Suprapubic skin (tissue), 4 donors: Measurements from ENCODE around the gene GDPD2. TPM values are rescaled to one million over a fixed set of nuclear protein-coding genes. Genes with fewer than 3 reads are reported as not detected.

Experiments
- DNase-seq, 2 donors: peaks; one replicate each; pipeline ENCODE4 v3.0.0-alpha.2; 2019; ENCODE audit warnings: low spot score in 2 of 2
- H3K27ac ChIP-seq: fragments of 200-600 bp; sonication (generic); one replicate; pipeline ENCODE4 v1.5.1; 2019
- H3K27me3 ChIP-seq: fragments of 200-600 bp; sonication (generic); one replicate; pipeline ENCODE4 v1.5.1; 2019
- H3K36me3 ChIP-seq: fragments of 200-600 bp; sonication (generic); one replicate; pipeline ENCODE4 v1.5.1; 2019
- H3K4me1 ChIP-seq: fragments of 200-600 bp; sonication (generic); one replicate; pipeline ENCODE4 v1.5.1; 2019
- H3K4me3 ChIP-seq: fragments of 200-600 bp; sonication (generic); one replicate; pipeline ENCODE4 v1.5.1; 2019; ENCODE audit warnings: mild to moderate bottlenecking
- H3K9me3 ChIP-seq: fragments of 200-600 bp; sonication (generic); one replicate; pipeline ENCODE4 v1.5.1; 2019
- EP300 ChIP-seq: sonication (generic); formaldehyde crosslinking; IDR thresholded peaks from one replicate; pipeline ENCODE4 v1.6.1; 2017; ENCODE audit warnings: antibody characterized with exemption
- POLR2A ChIP-seq, 2 donors: fragments of 450-650 bp; IDR thresholded peaks; one replicate each; pipeline ENCODE4 v1.6.1; 2017; ENCODE audit warnings: antibody characterized with exemption in 2 of 2, mild to moderate bottlenecking in 2 of 2, moderate library complexity in 2 of 2
- POLR2AphosphoS5 ChIP-seq, 3 donors: sonication (generic); formaldehyde crosslinking; IDR thresholded peaks; one replicate each; pipeline ENCODE4 v1.6.1; 2017; ENCODE audit warnings: antibody characterized with exemption in 3 of 3
- WGBS: methylation state at CpG from one replicate; pipeline ENCODE4 v1.1.5; 2018; 5-methylcytosine and 5-hydroxymethylcytosine counted together
- total RNA-seq, 4 donors: library from RNA; depleted of rRNA; stranded (reverse); fragments of >200 nt; gene quantifications; one replicate each; pipeline ENCODE4 v1.1.0, GENCODE V29; 2016
- TF ChIP-seq, protein P1 (sequence below), 2 donors: fragments of 200-600 bp in 1 of 2; fragments of 450-650 bp in 1 of 2; sonication (generic) in 1 of 2; IDR thresholded peaks; one replicate each; pipeline ENCODE4 v1.5.1; 2016 to 2019; ENCODE audit warnings: antibody characterized with exemption in 2 of 2, mild to moderate bottlenecking in 1 of 2, moderate library complexity in 1 of 2

Gene GDPD2
- total RNA-seq, 4 donors from 2014 or later: 15.8 to 68.7 (median 44.7) TPM

DNA sequence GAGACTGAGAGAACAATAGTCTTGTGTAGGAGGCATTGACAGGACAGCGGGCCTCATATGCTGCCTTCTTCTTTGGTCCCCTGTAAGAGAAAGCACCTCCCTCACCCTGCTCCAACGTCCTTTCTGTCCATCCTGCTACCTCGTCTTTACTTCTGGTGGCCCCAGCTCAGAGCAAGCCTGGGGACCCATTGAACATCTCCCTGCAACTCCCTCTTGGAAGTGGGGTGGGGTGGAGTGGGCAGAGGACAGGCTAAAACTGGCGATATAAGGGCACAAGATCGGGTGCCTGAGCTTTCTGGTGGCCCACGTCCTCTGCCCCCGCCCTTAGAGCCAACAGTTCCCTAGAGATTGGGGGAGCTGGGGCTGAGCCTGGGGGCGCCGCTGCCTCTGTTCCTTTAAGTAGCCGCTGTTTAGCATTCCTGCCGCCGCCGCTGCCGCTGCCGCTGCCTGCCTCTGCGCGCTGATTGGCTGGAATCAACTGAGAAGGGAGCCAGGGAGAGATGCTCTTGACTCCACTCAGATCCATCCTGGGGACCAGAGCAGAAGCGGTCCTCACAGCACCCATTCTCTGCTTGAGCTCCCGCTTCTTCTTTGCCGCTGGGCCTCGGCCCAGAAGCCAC lies 21.3 kb downstream of the GDPD2 start, which contains the start of gene DLG3:
Gene DLG3 (plus strand): TSS at position 510 of the 620 bp plus-strand sequence. CDS start 367 bp downstream, outside the sequence.
- WGBS: 32% methylated on average over 8 of the region's 21 CpGs
- no peaks in the 10 kb centered on the region for H3K9me3 ChIP-seq
- peaks cover 20% of the 10 kb centered on the region for H3K27me3 ChIP-seq
- no peak within 1 kb of the TSS for H3K27ac ChIP-seq
- no peaks in the 10 kb centered on the region for H3K36me3 ChIP-seq
- peak within 1 kb of the TSS; percentile 18 for H3K4me3 ChIP-seq
- DNase-seq: no peak
- peaks cover 5% of the 10 kb centered on the region for H3K4me1 ChIP-seq
- TF ChIP-seq POLR2A (IDR thresholded peaks at IDR 0.05): no peak
- TF ChIP-seq EP300: no peak
- TF ChIP-seq POLR2AphosphoS5 (IDR thresholded peaks at IDR 0.05): no peak
- TF ChIP-seq, protein P1, sequence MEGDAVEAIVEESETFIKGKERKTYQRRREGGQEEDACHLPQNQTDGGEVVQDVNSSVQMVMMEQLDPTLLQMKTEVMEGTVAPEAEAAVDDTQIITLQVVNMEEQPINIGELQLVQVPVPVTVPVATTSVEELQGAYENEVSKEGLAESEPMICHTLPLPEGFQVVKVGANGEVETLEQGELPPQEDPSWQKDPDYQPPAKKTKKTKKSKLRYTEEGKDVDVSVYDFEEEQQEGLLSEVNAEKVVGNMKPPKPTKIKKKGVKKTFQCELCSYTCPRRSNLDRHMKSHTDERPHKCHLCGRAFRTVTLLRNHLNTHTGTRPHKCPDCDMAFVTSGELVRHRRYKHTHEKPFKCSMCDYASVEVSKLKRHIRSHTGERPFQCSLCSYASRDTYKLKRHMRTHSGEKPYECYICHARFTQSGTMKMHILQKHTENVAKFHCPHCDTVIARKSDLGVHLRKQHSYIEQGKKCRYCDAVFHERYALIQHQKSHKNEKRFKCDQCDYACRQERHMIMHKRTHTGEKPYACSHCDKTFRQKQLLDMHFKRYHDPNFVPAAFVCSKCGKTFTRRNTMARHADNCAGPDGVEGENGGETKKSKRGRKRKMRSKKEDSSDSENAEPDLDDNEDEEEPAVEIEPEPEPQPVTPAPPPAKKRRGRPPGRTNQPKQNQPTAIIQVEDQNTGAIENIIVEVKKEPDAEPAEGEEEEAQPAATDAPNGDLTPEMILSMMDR (IDR thresholded peaks at IDR 0.05): no peak

DNA sequence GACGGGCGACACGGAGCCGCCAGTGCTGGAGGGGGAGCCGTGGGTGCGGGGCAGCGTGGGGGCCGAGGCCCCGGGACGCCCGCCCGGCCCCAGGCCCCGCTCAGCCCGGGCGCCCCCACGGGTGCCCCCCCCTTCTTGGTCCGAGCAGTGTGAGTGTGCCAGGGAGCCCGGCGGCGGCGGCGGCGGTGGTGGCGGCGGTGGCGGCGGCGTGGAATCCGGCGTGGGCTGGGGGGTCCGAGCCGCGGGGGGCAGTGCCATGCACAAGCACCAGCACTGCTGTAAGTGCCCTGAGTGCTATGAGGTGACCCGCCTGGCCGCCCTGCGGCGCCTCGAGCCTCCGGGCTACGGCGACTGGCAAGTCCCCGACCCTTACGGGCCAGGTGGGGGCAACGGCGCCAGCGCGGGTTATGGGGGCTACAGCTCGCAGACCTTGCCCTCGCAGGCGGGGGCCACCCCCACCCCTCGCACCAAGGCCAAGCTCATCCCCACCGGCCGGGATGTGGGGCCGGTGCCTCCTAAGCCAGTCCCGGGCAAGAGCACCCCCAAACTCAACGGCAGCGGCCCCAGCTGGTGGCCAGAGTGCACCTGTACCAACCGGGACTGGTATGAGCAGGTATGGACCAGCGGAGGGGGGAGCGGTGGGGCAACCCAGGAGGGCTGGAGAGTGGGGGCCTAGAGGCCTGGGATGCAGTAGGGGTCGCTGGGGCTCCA lies 22.0 kb downstream of the GDPD2 start:
- 50% methylated on average over 7 of the region's 61 CpGs for WGBS
- peak overlapping the region; percentile 18 for H3K4me3 ChIP-seq
- no peak overlapping the region for H3K27ac ChIP-seq
- H3K4me1 ChIP-seq: peaks cover 5% of the 10 kb centered on the region
- no peak for TF ChIP-seq EP300
- TF ChIP-seq POLR2A (IDR thresholded peaks at IDR 0.05): no peak
- TF ChIP-seq, protein P1 (IDR thresholded peaks at IDR 0.05): no peak
- no peak for TF ChIP-seq POLR2AphosphoS5 (IDR thresholded peaks at IDR 0.05)
- no peaks in the 10 kb centered on the region for H3K9me3 ChIP-seq
- H3K27me3 ChIP-seq: peaks cover 20% of the 10 kb centered on the region
- no peak for DNase-seq
- H3K36me3 ChIP-seq: no peaks in the 10 kb centered on the region

- Histone ChIP-seq H3K4me3 (no peak overlapping the region), H3K36me3 (no peaks in the 10 kb centered on the region), H3K9me3 (no peaks in the 10 kb centered on the region), H3K27ac (no peak overlapping the region), H3K4me1 (peaks cover 5% of the 10 kb centered on the region), H3K27me3 (peaks cover 20% of the 10 kb centered on the region)
- 83% methylated on average over 5 of the region's 9 CpGs for WGBS
- TF ChIP-seq EP300: no peak
- TF ChIP-seq POLR2A (IDR thresholded peaks at IDR 0.05): no peak
- TF ChIP-seq POLR2AphosphoS5 (IDR thresholded peaks at IDR 0.05): no peak
- TF ChIP-seq, protein P1 (IDR thresholded peaks at IDR 0.05): no peak
- no peak for DNase-seq
These were observed 22.8 kb downstream of the GDPD2 start for GRCh38 chrX:70445951-70446350.

- no peak overlapping the region for H3K4me3 ChIP-seq
- DNase-seq: no peak
- H3K36me3 ChIP-seq: no peaks in the 10 kb centered on the region
- no peaks in the 10 kb centered on the region for H3K9me3 ChIP-seq
- no peak overlapping the region for H3K27ac ChIP-seq
- peaks cover 20% of the 10 kb centered on the region for H3K27me3 ChIP-seq
- peaks cover 5% of the 10 kb centered on the region for H3K4me1 ChIP-seq
- WGBS: 79% methylated on average over 14 of the region's 16 CpGs
- TF ChIP-seq POLR2A (IDR thresholded peaks at IDR 0.05): no peak
- no peak for TF ChIP-seq EP300
- no peak for TF ChIP-seq POLR2AphosphoS5 (IDR thresholded peaks at IDR 0.05)
- TF ChIP-seq, protein P1 (IDR thresholded peaks at IDR 0.05): no peak
These were observed 23.6 kb downstream of the GDPD2 start for GRCh38 chrX:70446380-70447350.
